ENCODE results near the gene SLC9A9.

Gene SLC9A9

DNA sequence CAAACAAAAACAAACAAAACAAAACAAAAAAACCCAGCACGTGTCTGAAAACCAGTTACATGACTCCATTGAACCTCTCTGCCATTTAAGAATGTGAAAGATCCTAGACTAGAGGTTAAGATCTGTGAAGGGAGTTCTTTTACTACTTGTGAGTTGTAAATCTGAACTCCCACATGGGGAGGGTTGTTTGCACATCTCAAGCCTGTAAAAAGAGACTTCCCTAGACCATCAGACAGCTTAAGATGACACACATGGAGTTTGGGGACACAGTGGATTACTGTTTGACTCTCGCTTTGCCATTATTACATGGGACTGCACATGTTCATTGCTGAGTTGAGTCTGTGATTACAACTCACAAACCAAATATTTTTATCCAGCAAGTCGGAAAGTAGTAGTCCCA is 171.5 kb downstream of the SLC9A9 start:
- no peak for DNase-seq

DNA sequence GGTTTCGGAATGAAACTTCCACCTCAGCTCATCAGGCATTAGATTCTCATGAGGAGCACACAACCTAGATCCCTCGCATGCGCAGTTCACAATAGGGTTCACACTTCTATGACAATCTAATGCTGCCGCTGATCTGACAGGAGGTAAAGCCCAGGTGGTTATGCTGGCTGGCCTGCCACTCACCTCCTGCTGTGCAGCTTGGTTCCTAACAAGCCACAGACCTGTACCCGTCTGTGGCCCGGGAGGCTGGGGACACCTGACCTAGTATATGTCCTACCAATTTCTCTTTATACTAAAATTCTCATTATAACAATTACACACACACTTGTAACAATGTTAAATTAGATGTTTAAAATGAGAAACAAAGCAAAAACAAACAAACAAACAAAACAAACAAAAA is 172.2 kb downstream of the SLC9A9 start:
- no peak for DNase-seq

DNA sequence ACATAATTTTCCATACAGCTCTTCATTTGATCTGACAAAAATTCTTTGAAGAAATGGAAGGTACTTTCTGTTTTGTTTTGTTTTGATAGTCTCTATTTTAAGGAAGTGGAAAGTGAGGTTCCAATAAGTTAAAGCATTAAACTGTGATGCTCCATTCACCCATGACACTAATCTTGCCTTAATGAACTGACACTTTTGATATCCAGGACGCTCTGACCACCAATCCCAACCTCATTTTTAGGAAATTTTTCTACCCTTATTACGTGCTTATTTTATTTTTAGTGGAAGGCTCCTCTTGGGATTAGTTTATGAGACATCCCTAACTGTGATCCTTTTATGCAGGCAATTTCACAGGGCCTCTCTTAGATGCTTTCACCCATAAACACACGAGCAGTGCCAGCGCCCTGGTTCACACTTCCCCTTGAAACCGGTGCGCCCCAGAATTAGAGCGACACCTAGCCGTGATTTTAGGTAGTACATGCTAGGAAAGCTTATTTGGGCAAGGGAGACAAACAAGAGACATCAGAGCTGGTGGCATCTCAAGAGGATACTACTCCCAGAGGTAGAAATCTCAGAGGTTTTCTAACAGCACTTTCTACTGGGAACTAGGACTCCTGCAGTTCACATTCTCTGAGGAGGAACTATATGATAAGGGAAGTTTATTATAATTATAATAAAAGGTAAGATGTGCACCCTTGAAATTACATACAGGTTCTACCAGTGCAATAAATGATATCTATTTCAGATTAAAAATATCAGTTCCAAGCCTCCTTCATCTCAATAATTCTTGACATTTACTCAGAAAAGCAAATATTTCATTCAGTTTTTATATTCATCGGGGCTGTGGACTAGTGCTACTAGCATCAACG is 173.9 kb downstream of the SLC9A9 start:
- peak; percentile 86 for DNase-seq

GRCh38 chr3:143672396-143673165 is 175.7 kb downstream of the SLC9A9 start:
- DNase-seq, result no peak

DNA sequence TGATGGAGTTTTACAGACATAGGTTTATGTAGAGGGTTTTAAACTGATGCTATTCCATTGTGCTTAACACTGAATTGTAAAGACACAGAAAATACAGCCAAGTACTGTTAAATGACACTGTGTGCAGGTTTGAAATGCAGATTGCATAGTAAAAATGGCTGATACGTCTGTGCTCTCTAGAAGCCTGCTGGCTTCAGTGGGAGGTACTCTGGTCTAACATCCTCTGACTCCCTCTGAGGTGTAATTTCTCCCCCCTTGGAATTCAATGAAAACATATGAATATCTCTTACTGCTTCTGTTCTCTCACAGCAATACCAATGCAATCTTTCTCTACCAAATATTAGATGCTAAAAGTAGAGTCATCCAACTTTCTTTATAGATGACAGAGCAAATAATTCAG is 176.6 kb downstream of the SLC9A9 start:
- DNase-seq, result no peak

GRCh38 chr3:143668924-143669790 is 179.1 kb downstream of the SLC9A9 start:
- DNase-seq, result no peak

GRCh38 chr3:143668385-143668784 is 179.9 kb downstream of the SLC9A9 start:
- DNase-seq, result no peak

- no peak for DNase-seq
Measured at GRCh38 chr3:143661677-143662076, 186.6 kb downstream of the SLC9A9 start.

GRCh38 chr3:143658861-143659260 is 189.4 kb downstream of the SLC9A9 start:
- no peak for DNase-seq

- DNase-seq, result no peak
Measured at GRCh38 chr3:143658116-143658515, 190.2 kb downstream of the SLC9A9 start.

DNA sequence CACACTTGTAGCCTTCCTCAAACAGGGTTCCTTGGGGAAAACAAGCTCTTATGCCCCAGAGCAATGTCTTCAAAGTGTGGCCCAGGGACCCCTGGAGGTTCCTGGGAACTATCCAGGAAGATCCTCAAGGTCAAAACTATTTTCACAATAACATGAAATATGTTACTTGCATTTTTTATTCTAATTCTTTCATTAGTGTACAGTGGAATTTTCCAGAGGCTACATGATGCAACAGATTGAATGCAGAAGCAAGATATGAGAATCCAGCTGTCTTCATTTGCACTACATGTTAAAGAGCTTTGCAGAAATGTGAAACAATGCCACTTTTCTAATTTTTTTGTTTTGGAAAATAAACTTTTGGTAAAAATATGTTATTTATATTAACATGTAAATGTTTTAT is 190.9 kb downstream of the SLC9A9 start:
- DNase-seq, result no peak

DNA sequence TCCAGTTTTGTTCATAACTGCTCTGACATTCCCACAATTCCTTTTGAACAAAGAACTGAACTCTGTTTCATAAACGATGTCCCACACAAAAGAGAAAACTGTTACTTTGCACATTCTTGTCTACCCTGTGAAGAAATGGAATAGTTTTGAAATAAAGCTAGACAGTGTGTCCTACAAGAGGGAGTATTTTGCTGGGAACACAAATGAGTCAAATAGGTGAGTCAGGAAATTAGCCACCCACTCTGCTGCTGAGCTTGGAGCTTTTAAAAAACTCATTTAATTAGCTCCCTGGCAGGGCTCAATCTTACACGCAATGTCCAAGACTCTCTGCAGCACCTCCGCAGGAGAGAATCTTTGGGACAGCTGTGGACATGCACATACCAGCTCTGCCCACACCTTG is 193.4 kb downstream of the SLC9A9 start:
- DNase-seq, result no peak

- no peak for DNase-seq
Measured at GRCh38 chr3:143653935-143654334, 194.3 kb downstream of the SLC9A9 start.

DNA sequence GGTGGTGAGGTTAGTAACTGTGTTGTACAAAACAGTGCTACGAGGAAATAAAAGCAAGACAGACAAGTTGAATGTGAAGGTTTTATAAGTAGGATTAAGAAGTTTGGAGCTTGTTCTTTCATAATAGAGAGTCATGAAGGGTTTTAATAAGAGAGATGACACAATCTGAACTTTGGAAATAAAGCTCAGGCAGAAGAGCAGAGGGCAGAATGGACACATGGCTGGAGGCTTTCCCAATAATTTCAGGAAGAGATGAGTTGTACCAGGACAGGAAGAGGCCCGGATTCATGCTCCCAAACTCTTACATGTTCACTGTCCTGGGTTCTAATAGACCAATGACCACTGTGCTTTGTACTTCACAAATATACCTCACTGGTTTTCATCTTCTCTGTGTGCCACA is 194.8 kb downstream of the SLC9A9 start:
- no peak for DNase-seq

DNA sequence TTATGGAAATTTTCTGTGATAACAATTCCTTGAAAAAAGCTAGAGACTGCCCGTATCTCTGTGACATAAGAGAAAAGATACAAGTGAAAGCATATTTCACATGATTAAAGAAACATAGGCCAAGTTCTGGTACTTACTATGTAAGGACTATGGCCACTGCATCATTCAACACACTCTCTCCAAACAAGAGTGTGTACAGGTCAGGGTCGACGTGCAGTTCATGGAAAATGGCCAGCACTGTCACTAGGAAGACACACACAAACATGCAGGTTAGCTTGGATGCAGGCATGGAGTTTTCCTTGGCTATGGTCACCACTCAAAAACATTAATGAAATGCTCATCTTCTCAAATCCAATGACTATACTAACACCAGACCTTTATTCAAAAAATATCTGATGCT is 196.2 kb downstream of the SLC9A9 start:
- no peak for DNase-seq

- no peak for DNase-seq
Measured at GRCh38 chr3:143650827-143651226, 197.4 kb downstream of the SLC9A9 start.

GRCh38 chr3:143650120-143650519 is 198.1 kb downstream of the SLC9A9 start:
- no peak for DNase-seq

- no peak for DNase-seq
Measured at GRCh38 chr3:143648708-143649107, 199.6 kb downstream of the SLC9A9 start.

GRCh38 chr3:143648218-143648617 is 200.1 kb downstream of the SLC9A9 start:
- DNase-seq, result no peak

GRCh38 chr3:143644370-143645089 is 203.7 kb downstream of the SLC9A9 start:
- no peak for DNase-seq

GRCh38 chr3:143643905-143644304 is 204.4 kb downstream of the SLC9A9 start:
- DNase-seq, result no peak

- no peak for DNase-seq
Measured at GRCh38 chr3:143640774-143641173, 207.5 kb downstream of the SLC9A9 start.

GRCh38 chr3:143637133-143637532 is 211.1 kb downstream of the SLC9A9 start:
- DNase-seq, result no peak
